CD4-positive, alpha-beta T cell treated with Interleukin-2 at 100 ng/mL for 4 hours (primary cell): ENCODE results near the gene C14orf119.
"Not testable (repeated sequence)": the region's sequence is repeated elsewhere in the genome, so short reads cannot be mapped to it uniquely, and the experiment has no call there.

ENCODE experiments used
- DNase-seq: peaks from one replicate; pipeline ENCODE4 v3.0.0-alpha.2; 2020; ENCODE audit warnings: low spot score

C14orf119 gene

DNA sequence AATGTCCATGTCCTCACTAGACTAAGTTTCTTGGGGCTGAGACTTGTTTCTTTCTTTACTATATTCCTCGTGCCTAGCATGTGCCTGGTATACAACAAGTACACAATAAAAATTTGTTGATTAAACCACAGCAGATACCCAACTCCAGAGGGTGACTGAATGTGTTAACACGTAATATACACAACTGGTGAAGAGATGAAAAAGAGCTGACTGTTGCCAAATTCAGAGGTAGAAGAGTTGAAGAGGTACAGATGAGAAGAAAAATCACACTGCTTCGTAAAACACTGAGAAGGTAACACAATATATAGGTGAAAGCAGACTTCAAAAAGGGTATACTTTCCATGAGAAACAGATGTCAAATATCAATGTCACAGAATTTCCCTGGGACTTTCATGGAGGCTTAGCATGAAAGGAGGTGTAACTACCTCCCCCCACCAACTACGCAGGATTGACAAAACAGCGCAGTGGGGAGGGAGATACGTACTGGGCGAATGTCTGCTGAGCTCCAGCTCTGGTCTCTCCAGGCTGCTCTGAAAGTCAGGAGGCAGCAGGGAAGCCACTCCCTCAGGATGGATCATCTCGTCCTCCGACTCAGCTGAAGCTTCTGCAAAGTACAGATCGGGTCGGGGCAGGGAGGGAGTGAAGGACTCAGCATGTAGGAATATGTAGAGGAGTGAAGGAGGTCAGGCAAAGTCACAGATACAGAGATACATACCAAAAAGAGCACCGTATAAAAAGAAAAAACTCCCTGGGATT is 5.6 kb upstream of the C14orf119 start:
- DNase-seq, result no peak

DNA sequence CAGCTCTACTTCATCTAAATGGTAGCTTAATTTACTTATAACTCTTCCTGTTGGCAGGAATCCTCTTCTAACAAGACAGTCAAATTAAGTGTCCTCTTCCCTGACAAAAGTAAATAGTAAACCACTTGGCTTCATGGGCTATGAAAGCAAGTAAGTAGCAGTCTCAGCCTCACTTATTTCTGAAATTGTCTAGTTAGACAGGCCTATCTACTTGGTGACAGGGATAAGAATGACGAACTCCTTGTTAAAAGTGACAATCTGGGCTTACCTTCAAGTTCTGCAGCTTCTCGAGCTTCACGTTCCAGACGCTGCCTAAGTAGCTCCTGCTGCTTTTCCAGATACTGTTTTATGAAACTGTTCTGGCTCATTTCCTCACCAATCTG is 5.1 kb upstream of the C14orf119 start:
- DNase-seq, result no peak

DNA sequence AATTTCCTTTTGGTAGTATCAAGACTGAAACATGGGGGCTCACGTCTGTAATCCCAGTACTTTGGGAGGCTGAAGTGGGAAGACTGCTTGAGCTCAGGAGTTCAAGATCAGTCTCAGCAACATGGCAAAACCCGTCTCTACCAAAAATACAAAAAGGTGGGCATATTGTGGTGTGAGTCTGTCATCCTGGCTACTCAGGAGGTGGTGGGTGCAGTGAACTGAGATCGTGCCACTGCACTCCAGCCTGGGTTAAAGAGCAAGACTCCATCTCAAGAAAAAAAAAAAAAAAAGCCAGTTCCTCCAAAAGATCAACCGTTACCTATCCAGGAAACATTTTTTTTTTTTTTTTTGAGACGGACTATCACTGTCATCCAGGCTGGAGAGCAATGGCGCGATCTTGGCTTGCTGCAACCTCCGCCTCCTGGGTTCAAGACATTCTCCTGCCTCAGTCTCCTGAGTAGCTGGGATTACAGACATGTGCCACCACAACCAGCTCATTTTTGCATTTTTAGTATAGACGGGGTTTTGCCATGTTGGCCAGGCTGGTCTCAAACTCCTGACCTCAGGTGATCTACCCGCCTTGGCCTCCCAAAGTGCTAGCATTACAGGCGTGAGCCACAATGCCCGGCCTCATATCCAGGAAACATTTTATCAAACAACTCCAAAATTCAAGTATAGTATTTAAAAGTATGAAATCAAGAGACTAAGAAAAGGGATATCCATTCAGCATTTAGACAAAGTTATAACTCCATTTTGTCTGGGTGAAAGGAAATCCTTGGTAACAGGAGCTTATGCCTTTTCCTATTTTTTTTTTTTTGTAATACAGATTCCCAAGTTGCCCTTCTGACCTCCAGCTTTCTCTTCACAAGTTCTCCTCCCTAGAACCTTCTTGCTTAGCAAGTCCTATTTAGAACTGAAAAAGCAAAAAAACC is 3.7 kb upstream of the C14orf119 start:
- DNase-seq, result no peak

DNA sequence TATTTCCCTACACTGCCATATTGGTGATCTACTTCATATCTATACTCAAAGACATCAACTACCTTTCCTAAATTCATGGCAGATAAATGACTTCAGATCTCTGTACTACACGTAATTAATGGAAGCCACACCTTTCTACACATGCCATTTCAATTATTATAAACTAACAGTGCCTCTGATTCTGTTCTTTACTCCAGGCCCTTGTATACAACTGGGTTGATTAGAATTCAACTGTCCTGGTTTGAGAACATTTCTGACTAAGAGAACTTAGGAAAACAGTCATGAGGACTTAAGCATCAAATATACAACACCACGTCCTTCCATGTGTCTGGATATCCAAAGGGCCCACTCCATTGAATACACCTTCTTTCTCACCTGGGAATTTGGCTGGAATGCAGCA is 2.2 kb upstream of the C14orf119 start:
- no peak for DNase-seq

DNA sequence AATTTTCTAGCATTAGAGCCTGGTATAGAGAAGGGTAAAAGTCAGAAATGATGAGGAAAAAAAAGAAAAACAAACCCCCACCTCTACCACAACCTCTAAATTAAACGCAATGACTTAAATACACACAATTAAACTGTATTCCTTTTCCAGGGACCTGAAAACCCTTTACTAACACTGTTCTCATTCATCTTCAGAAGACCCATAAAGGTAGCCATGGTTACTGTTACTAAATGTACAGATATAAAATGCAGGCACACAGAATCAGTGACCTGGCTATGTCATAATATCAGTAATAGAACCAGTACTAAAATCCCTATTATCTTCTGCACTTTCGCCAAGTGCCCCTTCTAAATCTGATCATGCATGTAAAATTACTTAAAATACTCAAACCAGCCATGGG is 1.8 kb upstream of the C14orf119 start:
- no peak for DNase-seq

DNA sequence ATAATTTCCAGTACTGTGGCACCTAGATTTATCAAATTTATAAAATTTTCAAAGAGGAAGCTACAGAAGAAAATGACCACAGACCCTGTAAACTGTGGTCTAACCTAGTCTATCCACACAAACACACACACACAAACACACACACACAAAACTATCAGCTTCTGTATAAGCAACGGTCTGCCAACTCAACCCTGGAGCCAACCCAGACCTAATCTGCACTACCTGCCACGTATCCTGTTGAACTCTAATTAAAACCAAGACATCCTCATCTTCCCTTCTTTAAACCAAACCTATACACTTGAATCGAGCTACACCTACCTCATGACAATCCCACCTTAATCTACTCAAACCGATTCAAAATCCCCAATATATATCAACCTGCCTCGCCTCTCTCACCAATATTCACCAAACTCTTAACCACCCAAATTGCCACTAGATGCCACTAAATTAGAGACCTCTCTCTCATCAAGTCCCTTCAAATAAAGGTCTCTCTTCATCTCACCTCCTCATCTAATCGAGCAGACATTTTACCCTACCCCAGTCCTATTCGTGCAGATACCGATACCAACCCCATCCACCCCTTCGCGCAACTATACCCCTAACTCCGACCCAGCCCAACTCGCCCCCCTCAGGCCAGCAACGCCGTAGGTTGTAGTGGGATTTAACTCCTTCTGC is 1.2 kb upstream of the C14orf119 start:
- no peak for DNase-seq

DNA sequence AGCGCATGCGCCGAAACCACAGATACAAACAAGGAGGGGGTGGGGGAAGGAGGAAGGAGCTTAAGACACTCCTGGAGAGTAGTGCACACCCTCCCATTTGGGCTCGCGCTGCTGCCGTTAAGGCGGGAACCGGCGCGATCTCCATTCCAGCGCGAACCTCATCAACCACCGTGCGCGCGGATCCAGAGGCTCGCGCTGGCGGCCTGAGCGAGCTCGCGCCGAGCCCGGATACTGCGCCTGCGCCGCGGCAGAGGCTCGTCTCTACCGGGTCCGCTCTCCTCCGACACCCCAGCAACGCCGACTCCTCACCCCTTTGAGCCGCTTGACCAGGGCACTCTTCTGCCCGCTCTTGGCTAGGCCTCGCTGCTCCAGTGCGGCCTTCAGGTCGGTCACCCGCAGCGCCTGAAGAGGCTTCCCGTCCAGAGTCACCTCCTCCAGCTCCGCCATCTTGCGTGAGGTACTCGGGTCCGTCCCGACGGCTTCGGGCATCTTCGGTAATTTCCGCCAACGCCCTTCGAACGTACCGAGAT is 574 bp upstream of the C14orf119 start, which contains the start of gene ACIN1:
Gene ACIN1 (minus strand): TSS at position 471 of the 530 bp plus-strand sequence. CDS start 24 bp downstream, at position 447.
- DNase-seq, result peak; percentile 77

DNA sequence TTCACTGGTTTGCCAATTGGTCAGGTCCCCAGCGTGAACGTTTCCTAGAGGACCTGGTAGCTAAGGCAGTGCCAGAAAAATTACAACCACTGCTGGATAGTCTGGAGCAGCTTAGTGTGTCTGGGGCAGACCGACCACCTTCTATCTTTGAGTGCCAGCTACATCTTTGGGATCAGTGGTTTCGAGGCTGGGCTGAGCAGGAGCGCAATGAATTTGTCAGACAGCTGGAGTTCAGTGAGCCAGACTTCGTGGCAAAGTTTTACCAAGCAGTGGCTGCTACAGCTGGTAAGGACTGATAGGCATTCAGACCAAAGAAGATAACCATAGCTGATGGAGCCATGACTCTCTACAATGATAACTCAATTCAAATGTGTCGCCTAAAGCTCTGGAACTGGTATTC is 2.5 kb downstream of the C14orf119 start:
- no peak for DNase-seq

DNA sequence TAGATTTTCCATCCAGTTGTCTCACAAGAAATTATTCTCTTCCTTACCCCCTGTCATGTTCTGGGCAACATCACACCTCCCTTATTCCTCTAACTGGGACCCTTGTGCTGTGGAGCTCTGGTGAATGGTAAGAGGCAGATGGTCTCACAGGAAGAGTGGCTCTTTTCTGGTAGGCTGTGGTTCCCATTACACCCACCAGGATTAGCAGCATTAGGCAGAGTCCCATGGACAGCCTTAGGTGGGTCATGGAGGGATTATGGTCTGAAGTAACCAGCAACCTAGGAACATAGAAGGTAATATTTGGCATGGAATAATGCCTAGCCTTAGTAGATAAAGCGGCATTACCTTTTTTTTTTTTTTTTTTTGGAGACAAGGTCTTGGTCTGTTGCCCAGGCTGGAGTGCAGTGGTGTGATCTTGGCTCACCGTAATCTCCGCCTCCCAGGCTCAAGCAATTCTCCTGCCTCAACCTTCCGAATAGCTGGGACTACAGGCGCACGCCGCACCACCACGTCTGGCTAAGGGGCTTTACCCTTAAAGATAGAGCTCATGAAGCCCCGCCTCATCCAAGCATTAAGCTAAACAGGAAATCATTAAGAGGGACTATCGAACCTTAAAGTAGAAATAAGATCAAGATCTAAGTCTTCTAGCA is 4.0 kb downstream of the C14orf119 start:
- no peak for DNase-seq

DNA sequence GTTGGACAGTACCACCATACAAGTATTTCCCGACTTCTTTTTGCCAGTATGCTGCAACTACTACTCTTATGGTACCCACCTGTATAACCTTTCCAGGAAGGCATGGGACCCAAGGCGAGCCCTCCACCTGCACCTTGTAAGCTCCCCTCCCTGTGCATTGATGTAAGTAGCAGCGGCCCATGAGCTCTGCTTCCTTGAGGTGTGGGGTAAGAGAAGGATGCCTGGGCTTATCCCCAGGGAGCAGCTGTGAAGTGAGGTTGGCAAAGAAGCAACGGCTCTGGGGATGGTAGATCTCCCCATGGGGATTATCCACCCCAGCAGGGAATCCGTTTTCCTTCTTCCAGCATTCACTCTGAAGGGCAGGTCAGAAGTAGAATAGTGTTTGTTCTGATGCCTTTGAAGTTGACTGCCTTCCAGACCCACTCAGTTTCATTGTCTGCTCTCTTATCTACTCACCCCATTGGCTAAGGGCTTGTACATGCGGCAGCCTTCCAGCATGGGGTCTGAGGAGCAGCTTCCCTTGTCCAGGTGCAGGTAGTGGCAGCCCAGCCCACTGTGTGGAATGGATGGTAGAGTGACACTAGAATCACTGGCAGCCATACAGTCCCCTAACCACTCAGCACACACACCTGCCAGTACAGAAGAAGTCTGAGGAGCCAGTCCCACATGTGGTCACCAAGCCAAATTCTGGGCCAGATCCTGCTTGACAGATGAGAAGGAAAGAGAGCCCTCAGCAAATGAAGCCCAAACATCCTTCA is 6.1 kb downstream of the C14orf119 start:
- DNase-seq, result no peak

DNA sequence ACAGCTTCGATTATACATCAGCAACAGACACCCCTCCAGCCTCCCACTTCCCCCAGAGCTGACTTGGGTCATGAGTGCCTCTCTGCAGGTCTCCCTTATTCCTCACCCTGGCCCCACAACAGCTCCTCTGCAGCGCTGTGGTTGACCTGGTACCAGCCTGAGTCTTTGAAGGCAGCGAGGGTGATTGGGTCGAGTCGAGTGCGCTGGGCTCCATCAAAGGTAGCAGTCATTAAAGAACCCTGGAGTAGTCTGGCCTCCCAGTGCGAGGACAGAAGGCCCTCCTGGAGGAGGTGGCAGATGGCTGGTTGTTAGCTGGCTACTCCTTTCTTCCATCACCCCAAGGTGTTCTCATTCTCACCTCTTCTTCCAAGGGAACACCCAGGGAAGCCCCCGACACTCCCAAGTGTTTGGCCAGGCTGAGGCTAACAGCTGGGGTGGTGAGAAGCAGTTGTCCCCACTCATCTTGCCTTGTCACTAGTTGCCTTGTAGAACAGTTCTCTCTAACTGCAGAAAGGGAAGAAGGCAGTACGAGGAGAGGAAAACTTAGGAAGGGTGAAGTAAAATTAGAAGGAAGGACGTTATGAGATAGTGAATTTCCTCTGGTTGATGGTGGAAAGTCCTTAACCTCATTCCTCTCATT is 6.8 kb downstream of the C14orf119 start:
- no peak for DNase-seq

DNA sequence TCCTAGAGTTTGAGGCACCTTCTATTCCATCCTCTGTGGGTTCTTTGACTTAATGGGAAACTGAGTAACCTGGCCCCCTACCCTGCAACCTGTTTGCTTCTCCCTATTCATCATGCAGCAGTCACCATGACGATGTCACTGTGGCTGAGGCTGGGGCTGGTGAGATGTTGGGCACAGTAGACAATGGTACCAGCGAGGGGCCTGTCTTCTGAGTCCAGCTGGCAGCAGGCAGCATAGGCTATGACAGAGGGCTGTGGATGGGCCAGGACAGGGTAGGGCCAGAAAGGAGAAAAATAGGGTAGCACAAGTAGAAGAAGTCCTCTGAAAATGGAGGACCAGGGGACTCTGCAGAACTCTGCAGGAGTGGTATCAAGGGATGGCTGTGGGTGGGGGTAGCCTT is 7.5 kb downstream of the C14orf119 start:
- no peak for DNase-seq

DNA sequence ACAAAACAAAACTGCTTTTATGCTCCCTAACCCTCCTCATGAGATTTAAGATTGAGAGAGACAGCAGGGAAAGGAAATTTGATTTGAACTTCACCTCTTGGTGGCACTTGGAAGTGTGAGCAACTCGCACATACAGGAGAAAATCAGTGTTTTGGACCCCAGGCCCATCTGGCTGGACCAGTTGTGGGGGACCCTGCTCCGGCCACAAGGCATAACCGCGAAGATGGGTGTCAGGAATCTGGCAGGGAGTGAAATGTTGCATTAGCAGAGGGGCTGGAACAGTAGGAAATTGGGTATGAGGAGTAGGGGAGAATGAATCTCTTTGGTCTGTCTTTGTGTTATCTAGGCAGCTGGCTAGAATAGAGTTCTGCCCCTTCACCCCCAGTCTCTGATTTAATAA is 8.3 kb downstream of the C14orf119 start:
- DNase-seq, result no peak

DNA sequence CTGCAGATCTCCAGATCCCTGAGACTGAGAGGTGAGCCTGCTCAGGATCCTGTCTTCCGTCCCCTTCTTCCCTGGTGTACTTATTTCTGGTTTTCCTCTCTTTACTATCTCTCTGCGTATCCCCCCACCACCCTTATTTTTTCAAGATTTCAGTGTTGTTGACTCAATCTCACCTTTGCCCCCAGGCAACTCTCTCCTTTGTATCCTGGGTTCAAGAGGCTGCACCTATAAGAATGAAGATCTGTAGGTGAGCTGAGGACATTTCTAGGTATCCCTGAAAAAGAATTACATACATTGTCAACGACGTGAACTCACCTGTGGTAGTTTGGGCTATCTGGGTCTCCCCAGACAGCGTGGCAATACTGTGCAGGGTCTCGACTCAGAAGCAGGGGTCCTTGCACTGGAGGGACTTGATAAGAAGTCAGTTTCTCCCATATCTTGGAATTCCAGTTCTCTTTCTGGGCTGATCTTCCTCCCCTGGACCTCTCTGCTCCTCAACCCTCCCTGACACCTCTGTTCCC is 8.8 kb downstream of the C14orf119 start:
- DNase-seq, result no peak

DNA sequence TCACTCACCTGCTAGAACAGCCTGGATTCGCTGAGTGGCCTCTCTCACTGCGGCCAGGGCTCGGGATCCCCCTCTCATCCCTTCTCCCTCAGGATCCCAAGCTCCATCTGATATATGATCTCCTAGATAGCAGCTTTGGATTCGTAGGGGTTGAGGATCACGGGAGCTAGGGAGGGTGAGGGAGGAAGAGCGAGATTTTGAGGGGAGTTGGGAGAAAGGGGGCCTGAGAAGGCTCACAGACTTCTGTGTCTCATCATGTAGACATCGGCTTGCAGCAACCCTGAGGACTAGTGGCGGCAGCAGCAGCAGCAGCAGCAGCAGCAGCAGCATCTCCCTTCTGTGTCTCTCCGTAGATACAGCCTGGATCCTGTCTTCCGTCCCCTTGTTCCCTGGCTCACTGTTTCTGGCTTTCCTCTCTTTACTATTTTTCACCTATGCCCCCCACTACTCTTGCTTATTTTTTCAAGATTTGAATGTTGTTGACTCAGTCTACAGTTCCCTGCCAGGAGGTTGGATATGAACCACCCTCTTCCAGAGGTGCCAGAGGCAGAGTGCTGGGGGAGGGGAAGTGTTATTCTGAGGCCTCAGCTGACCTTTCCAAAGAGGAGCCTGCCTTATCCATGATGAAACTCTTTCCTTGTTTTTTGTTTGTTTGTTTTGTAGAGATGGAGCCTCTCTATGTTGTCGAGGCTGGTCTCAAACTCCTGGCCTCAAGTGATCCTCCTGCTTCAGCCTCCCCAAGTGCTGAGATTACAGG is 9.5 kb downstream of the C14orf119 start, which contains the start of gene CIROP:
Gene CIROP (minus strand): TSS at position 399 of the 757 bp plus-strand sequence. CDS start 69 bp downstream, at position 330.
- no peak for DNase-seq

DNA sequence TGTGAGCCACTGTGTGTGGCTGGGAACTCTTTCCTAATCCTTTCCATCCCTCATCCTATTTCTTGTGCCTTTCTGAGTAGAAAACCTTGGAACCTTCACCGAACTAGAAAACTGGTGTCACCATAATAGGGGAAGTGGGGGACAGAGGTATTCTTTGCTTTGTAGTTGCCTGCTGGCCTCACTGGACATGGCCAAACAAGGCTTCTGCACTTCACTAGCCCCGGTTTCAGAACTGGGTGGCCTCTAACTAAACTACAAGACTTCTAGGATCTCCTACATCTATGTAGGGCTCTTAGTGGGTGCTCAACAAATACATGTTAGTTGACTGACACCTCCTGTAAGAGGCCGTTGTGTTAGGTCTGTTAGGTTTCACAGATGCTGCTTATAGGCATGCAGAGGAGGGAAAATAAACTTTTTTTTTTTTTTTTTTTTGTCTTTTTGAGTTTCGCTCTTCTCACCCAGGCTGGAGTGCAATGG is 10.1 kb downstream of the C14orf119 start:
- no peak for DNase-seq

DNA sequence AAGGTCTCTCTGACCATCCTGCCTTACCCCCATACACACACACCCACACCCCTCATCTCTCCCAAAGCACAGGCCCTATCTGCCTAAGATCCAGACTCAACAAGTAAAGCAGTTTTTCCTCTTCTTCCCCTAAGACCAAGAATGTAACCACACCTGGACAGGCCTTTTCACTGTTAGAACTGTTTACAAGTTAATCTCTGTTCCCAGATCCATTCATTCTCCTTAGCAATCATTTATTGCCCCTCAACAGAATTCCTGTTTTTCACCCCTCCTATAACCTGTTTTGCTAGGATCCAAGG is 11.4 kb downstream of the C14orf119 start:
- DNase-seq, result no peak

DNA sequence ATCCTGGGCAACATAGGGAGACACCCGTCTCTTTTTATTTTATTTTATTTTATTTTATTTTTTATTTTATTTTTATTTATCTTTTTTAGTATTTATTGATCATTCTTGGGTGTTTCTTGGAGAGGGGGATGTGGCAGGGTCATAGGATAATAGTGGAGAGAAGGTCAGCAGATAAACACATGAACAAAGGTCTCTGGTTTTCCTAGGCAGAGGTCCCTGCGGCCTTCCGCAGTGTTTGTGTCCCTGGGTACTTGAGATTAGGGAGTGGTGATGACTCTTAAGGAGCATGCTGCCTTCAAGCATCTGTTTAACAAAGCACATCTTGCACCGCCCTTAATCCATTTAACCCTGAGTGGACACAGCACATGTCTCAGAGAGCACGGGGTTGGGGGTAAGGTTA is 12.3 kb downstream of the C14orf119 start:
- not testable (repeated sequence) for DNase-seq

DNA sequence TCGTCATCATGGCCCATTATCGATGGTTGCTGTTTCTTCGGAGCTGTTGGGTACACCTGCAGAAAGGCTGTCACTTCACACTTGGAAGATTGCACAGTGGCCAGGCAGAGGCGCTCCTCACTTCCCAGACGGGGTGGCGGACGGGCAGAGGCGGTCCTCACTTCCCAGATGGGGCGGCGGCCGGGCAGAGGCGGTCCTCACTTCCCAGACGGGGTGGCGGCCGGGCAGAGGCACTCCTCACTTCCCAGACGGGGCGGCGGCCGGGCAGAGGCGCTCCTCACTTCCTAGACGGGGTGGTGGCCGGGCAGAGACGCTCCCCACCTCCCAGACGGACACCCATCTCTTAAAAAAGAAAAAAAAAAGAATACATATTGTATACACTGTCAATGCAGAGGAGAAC is 12.9 kb downstream of the C14orf119 start:
- not testable (repeated sequence) for DNase-seq
